HG03060 (cell line): ENCODE data around the gene ZNF768.
"Not testable (repeated sequence)": the region's sequence is repeated elsewhere in the genome, so short reads cannot be mapped to it uniquely, and the experiment has no call there.

Experiments used
- ATAC-seq: cut with Tn5 transposase; IDR thresholded peaks from one replicate; pipeline ENCODE4 v1.9.1; 2021; ENCODE audit warnings: low read depth, moderate number of reproducible peaks; ENCODE audit not compliant: unreplicated experiment

Gene ZNF768

DNA sequence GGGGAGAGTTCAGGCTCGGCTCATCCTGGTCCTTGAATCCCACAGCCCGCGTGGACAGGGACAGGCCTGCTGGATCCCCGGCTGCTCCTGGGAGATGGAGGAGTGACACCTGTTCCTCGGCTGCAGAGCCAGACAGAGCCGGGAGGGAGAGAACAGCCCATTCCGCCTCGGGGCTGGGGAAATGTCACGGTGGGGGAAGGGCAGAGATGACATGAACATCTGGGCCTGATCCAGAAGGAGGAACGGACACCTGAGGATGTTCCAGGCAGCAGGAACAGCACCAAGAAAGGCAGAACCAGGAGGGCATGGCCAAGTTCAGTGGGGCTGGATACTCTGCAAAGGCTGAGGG lies 29.7 kb upstream of the ZNF768 start:
- no peak for ATAC-seq

DNA sequence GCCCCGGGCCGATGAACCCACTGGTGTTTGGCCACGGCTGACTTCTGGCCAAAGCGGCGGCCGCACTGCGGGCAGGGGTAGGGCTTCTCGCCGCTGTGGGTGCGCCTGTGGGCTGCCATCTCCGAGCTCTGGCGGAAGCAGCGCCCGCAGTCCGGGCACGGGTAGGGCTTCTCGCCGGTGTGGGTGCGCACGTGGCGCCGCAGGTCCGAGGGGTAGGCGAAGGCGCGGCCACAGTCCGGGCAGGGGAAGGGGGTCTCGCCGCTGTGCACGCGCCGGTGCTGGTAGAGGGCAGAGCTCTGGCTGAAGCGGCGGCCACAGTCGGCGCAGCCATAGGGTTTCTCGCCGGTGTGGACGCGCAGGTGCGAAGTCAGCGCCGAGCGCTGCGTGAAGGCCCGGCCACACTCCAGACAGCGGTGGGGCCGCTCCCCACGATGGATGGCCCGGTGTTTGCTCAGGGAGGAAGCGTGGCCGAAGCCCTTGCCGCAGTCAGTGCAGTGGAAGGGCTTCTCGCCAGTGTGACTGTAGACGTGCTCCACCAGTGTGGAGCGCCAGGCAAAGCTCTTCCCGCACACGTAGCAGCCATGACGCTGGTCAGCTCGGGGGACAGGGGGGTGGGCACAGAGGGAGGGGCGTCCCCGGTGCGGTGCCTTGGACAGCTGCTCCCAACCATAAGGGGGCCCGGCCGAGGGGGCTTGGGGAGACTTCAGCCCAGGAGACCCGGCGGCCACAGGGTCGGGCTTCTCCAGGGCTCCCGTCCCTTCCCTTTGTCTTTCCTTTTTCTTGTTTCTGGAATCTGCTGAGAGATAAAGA lies 29.2 kb upstream of the ZNF768 start:
- ATAC-seq: no peak

DNA sequence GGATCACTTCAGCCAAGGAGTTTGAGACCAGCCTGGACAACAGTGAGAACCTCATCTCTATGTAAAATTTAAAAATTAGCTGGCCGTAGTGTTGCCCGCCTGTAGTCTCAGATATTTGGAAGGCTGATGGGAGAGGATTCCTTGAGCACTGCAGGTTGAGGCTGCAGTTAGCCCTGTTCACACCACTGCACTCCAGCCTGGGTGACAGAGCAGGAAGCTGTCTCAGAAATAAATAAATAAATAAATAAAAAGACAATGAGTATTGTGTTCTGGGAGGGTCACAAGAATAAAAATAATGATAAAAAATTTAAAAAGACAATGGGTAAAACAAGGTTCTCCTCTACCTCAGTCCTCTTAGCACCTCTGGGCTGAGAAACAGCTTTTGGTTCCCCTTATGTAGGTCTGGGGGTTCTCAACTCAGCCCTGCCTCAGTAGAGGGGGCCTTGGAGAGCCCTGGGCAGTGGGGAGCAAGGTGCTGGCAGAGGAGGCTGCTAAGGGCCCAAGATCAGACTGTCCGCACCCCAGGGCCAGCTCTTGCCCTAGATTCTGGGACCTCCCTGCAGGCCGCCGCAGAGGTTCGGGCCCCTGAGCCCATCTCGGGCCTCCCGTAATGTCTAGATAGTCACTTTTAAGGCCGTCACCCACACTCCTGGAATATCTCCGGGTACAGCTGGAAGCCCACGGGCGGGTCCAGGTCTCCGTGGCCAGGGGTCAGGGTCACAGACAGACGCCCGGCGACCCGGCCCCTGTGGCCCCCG lies 28.4 kb upstream of the ZNF768 start:
- ATAC-seq: no peak

DNA sequence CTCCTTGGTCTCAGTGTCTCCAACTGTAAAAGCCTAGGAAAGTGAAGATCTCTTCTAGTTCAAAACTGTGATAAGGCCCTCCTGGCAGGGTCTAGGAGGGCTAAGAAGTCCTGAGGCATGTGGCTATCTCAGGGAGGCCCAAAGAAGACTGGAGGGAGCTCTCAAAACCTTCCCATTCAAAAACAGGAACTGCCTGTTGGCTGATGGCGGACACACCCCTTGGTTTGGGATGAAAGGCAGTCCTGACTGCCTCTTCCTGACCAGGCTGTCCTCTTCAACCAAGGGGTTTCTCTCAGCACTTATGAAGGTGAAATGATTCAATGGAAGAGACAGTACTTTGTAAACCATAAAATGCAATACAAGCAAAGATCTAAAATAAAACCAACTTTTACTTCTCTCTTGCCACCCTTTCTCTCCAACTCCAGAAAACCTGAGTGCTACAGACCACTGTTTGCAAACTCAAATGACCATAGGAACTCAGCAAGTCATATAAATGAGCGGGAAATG lies 27.1 kb upstream of the ZNF768 start:
- ATAC-seq: no peak

DNA sequence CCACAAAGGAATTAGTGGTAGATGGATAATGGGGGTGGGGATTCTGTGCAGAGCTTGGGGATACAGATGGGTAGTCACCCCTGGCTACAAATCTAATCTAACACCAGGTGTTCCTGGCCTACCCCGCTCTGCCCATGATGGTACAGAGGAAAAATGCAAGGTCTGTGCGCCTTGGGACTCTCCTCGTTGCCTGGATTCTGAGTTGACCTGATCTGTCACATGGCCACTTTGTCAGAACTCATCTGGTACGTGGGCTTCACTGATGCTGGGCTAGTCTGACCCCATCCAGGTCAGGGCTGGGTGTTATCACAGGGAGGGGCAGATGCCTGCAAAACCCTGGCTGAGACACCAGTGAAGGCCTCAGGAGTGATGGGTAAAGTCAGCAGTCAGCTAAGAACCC lies 26.6 kb upstream of the ZNF768 start:
- ATAC-seq: no peak

DNA sequence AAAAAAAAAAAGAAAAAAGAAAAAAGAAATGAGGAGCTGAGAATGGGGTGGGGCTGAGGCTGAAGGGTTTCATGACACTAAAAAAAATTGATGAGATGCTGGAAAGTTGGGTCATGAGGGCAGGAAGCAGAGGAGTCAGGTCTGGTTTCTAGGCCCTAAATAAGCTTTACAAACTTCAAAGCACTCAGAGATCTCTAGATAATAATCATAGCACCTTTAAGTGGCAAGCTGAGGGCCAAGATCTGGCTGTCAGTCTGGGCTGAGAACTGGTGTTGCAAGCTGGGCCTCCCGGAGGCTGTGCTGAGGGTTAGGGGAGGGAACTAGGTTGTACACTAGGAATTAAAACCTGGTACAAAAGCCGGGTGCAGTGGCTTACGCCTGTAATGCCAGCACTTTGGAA lies 25.4 kb upstream of the ZNF768 start:
- ATAC-seq: no peak

DNA sequence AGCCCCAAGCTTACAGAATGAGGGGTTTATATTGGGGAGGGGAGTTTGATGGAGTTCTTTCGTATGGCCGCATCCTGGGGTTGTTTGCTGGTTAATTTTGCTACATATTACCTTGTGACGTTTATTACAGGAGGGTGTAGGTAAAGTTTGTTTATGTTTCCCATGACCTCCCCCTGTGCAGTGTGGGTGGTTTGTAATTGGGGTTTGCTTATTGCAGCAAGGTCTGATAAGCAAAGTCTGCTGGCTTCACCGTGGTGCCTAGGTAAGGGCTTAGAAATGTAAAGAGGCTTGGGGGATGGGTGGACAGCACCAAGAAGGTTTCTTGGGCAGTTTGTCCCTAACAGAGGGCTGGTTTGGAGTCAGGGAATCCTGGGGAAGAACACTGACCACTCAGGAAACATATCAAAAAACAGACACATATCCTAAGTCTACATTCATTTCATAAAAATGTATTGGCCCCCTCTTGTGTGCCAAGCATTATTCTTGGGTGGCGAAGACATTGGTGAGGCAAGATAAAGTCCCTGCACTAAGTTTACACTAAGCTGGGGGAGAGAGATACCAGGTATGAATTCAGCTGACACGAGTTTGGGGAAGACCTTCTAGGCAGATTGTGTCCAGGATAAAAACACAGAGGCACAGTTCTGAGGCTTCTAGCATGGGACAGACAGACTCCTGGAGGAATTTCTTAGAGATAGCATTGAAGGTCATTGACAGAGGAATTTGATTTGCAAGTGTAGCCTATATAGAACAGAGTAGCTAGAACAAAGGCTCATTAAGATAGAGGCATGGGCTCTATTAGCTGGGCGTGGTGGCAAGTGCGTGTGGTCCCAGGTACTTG lies 22.3 kb upstream of the ZNF768 start:
- no peak for ATAC-seq

DNA sequence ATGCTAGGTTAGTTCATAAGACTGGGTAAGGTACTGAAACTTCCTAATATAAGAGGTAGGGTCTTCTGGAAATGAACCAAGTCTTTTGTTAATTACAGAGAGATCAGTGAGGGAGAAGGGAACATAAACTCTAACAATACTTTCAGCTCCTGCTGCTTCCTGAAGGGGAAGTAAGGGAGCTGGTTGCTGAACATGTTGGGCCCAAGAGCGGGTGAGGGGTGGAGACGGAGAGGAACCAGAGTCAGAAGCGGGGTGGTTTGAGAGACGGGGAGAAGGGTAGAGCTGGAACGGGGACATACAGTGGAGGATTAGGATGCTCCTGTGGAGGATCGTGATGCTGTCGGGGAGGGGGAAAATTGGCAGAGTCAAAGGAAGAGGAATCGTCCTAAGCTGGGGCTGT lies 19.7 kb upstream of the ZNF768 start:
- no peak for ATAC-seq

DNA sequence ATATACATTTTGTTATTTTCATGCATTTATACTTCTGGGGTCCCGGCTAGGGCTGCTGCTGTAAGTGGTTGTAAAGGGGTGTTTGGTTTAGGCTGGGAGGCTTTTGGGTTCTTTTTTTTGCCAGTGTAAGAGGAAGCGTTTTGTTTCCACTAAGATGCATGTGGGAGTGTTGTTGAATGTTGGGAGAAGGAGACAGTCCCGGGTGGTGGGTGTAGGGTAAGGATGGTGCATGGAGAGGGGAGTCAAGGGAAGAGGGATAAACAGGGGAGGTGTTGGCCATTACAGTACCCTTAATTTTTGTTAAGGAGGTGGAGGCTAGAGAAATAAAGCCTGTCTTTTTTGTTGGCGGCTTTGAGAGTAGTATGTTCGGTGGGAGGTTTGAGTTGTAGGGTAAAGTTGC lies 16.7 kb upstream of the ZNF768 start:
- ATAC-seq: no peak

DNA sequence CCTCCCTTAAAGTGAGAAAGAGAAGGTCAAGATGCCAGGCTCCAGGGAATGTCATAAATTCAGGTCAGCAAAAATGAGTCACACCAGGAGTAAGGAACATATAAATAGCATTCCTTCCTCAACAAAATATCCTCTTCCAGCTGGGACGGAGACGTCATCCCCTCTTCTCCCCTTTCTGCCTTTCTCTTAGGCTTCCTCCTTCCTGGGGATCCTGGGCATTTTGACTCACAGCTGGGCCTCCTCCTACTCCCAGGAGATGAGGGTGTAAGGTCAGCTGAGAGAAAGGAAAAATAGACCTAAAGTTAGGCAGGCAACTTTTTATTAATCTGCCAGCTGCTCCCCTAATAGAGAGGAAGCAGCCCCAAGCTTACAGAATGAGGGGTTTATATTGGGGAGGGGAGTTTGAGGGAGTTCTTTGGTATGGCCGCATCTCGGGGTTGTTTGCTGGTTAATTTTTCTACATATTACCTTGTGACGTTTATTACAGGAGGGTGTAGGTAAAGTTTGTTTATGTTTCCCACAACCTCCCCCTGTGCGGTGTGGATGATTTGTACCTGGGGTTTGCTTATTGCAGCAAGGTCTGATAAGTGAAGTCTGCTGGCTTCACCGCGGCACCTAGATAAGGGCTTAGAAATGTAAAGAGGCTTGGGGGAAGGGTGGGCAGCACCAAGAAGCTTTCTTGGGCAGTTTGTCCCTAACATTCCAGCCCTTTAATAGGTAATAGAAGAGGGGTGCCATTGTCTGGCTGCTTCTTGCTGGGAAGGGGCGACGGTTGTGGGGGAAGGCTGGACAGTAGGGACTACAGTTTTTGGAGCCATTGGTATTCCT lies 15.3 kb upstream of the ZNF768 start:
- ATAC-seq: no peak

DNA sequence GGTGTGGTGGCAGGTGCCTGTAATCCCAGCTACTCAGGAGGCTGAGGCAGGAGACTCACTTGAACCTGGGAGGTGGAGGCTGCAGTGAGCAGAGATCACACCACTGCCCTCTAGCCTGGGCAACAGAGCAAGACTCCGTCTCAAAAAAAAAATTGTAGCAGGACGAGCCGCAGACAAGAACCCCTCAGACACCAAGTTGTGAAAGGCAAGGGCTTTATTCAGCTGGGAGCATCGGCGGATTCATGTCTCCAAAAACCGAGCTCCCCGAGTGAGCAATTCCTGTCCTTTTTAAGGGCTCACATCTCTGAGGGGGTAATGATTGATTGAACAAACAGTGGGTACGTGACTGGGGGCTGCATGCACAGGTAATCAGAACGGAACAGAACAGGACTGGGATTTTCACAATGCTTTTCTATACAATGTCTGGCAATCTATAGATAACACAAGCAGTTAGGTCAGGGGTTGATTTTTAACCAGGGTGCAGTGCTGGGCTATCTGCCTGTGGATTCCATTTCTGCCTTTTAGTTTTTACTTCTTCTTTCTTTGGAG lies 14.6 kb upstream of the ZNF768 start:
- not testable (repeated sequence) for ATAC-seq

DNA sequence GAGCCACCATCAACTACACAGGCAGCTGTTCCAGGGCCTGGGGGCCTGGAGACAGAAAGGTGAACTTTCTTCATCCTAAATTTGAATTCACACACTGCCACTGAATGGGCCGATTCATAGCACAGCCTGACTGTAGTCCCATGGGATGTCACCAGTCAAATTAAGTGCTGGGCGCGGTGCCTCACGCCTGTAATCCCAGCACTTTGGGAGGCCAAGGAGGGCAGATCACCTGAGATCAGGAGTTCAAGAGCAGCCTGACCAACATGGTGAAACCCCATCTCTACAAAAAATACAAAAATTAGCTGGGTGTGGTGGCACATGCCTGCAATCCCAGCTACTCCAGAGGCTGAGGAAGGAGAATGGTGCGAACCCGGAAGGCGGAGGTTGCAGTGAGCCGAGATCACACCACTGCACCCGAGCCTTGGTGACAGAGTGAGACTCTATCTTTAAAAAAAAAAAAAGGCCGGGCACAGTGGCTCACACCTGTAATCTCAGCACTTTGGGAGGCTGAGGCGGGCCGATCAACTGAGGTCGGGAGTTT lies 13.7 kb upstream of the ZNF768 start:
- not testable (repeated sequence) for ATAC-seq

DNA sequence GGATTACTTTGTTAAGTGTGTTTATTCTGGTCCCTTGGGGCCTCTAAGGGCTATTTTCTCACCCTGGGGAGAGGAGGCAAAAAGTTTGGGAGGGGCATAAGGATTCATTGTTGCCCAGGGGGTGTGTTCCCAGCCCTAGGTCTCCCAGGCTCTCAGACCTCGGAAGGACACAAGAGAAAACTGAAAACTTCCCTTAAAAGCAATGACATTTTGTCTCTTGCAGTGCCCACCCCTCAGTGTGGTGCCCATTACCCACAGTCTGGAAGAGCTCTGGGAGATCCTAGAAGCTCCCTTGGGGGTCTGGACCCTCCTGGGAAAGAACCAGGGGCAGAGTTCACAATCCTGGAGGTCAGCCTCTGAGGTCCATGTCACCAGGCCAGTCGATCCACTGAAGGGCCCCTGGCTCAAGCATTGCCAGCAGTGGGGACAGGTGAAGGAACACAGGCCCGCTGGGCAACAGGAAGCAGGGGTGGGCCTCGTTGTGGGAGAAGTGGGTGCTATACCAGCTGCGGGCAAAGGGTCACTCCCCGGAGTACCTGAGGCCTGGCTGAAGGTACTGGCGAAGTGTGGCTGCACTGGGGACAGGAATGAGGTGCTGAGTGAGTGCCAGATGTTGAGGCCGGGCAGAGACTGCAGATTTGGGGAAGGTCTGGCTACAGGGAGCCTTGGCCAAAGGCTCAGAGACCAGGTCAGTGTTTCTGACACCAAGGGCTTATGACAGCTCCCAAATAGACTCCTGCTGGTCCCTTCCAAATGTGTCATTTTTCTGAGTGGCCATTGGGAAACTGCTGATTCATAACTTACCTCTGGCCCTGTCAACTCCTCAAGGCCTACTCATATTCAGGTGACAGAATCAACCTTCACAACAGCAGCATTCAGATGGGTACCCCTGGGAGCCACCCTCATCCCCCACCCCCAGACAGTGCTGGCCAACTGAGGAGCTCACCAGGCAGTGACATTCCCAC lies 12.9 kb upstream of the ZNF768 start:
- no peak for ATAC-seq

DNA sequence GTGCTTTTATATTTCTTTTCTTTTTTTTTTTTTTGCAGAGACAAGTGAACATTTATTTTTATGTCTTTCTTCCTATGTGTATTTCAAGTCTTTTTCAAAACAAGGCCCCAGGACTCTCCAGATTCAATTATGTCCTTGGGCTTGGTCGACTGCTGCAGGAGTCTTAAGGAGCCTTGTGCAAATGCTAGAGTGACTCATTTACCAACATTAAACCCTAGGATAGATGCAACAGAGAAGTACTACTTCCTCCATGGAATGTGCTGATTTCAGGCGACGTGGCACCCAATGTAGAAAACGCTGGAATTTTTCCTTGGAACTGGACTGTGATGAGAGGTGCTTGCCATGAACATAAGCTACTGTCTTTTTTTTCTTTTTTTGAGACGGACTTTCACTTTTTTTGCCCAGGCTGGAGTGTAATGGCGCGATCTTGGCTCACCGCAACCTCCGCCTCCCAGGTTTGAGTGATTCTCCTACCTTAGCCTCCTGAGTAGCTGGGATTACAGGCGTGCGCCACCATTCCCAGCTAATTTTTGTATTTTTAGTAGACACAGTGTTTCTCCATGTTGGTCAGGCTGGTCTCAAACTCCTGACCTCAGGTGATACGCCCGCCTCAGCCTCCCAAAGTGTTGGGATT lies 10.1 kb upstream of the ZNF768 start:
- not testable (repeated sequence) for ATAC-seq

DNA sequence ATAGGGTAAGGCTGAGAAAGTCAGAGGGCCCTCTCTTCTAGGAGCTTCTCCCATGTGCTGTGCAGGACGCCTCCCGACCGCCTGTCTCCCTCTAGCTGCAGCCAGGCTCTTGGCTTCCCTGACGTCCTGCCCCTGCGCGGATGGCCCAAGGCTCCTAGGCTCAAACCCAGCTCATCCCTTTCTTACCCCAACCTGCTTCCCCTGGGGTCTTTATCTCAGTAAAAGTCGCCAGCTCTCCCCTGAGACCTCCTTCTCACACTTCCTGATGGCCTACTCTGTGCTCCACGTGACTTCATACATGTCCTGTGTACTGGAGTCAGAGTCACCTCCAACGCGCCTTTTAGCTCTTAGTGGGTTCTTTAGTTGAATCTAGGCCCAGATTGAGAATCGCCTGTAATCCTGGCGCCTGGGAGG lies 9.4 kb upstream of the ZNF768 start:
- no peak for ATAC-seq

DNA sequence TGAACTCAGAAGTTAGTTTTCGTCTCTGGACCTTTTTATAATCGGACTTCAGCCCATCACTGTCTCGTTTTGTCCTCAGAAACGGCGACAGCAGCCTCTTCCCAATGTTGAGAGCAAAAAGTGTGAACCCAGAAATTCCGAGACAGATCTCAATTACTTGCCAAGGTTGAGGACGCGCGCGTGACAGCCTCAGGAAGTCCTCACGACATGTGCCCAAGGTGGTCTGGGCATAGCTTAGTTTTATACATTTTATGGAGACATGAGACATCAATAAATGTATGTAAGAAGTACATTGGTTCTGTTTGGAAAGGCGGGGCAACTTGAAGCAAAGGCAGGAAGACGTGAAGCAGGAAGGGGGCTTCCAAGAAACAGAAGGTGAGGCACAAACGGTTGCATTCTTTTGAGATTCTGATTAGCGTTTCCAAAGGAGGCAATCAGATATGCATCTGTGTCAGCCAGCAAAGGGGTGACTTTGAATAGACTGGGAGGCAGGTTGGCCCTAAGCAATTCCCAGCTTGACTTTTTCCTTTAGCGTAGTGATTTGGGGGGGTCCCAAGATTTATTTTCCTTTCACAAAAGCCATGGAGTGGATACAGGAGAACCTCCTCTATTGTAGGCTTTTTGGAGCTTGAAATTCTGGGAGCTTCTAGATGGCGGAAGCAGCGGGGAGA lies 8.9 kb upstream of the ZNF768 start:
- no peak for ATAC-seq

DNA sequence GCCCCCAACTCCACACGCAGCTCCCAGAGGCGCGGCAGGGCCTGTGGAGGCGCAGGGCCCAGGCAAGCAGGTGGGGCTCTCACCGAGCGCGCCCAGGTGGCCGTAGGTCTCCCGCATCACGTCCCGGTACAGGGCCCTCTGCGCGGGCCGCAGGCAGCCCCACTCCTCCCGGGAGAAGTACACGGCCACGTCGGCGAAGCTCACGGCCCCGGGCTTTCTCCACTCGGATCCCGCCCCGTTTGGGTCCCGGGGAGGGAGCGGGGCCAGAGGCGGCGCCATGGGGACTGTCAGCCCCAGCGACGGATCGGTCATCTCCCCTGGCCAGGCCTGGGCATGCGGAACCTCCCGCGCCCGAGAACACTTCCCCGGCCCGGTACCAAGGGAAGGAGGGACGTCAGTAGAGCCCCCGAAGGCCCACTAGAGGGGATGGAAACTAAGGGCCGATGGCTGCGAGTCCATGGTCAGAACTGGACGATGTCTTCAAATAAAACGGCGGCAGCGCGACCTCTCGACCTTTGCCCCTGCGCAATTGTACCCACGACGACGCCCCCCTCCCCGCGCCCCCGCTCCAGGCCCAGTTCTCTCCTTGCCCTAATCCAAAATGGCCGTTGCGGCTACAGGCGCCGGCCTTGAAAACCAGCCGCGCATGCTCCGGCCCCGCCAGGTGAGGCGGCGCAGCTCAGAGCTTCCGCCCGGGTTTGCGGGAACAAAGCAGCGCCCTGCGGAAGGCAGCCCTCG lies 8.2 kb upstream of the ZNF768 start, which contains the start of gene ZNF747:
TSS of gene ZNF747 (minus strand) at position 491 of the 738 bp plus-strand sequence. CDS start at position 312, 179 bp downstream.
- no peak for ATAC-seq
